HG03060 (cell line): Measurements from ENCODE around the gene RASA3.
"Not testable (repeated sequence)": the region's sequence is repeated elsewhere in the genome, so short reads cannot be mapped to it uniquely, and the experiment has no call there.

Source experiments
- ATAC-seq: cut with Tn5 transposase; IDR thresholded peaks from one replicate; pipeline ENCODE4 v1.9.1; 2021; ENCODE audit warnings: low read depth, moderate number of reproducible peaks; ENCODE audit not compliant: unreplicated experiment

RASA3 gene

GRCh38 chr13:114026481-114026880 lies 105.9 kb downstream of the RASA3 start:
- no peak for ATAC-seq

- ATAC-seq = no peak
These were observed 106.5 kb downstream of the RASA3 start for GRCh38 chr13:114025714-114026431.

DNA sequence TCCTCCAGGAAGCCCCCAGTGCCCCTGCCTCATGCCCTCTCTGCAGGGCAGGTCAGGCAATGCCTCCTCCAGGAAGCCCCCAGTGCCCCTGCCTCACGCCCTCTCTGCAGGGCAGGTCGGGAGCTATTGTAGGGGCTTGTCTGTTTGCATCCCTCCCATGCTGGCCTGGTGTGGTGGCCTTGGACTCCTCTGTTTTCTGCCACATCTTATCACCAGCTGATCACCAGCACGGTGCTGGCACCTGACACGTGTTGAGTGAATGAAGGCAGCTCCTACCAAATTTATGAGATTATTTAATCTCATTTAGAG lies 107.1 kb downstream of the RASA3 start:
- no peak for ATAC-seq

- no peak for ATAC-seq
These were observed 107.6 kb downstream of the RASA3 start for GRCh38 chr13:114024603-114025404.

GRCh38 chr13:114023716-114024602 lies 108.5 kb downstream of the RASA3 start:
- ATAC-seq = no peak

DNA sequence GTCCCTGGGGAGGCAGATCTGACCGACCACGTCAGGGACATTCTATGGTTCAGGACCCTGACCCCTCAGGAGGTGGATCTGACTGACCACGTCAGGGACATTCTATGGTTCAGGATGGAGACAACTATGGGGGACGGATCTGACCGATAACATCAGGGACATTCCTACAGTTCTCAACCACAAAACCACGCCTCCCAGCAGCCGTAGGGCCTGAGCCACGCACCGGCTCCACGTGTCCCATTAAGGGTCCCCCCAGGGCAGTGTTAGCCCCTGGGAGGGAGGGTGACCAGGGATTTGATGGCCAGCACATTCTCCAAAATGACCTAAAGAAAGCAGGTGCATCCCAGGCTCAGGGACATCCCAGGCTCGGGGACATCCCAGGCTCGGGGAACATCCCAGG lies 109.5 kb downstream of the RASA3 start:
- no peak for ATAC-seq

- ATAC-seq = no peak
These were observed 110.1 kb downstream of the RASA3 start for GRCh38 chr13:114022309-114022669.

DNA sequence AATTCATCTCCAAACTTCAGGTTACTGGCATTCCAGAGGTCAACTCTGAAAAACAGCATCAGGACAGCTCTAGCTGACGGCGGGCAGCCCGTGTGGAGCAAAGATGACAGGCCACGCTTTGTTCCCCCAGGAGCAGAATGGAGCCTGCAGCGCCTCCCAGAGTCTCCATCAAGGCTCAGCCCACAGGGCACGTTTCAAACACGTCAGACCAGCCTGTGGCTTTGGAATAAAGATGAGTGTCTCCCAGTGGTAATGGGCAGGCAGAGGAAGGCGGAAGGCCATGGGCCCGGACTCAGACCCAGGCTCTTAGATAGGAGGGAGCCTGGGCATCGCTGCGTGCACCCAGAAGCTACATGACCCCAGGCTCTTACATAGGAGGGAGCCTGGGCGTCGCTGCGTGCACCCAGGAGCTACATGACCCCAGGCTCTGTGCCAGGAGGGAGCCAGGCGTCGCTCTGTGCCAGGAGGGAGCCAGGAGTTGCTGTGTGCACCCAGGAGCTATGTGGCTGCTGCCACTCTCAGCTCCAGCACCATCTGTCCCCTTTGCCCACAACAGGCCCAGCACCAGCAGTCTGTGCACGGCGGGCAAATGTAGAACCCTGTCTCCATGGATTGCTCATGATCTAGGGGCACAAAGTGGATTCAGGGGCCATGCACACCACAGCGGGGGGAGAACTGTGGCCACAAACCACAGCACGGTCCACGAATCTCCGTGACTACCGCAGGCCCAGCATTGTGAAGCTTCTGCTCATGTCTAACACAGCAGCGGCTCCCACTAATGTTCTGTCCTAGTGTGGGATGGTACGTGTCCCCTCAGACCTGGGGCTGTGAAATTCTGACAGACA lies 110.7 kb downstream of the RASA3 start:
- no peak for ATAC-seq

DNA sequence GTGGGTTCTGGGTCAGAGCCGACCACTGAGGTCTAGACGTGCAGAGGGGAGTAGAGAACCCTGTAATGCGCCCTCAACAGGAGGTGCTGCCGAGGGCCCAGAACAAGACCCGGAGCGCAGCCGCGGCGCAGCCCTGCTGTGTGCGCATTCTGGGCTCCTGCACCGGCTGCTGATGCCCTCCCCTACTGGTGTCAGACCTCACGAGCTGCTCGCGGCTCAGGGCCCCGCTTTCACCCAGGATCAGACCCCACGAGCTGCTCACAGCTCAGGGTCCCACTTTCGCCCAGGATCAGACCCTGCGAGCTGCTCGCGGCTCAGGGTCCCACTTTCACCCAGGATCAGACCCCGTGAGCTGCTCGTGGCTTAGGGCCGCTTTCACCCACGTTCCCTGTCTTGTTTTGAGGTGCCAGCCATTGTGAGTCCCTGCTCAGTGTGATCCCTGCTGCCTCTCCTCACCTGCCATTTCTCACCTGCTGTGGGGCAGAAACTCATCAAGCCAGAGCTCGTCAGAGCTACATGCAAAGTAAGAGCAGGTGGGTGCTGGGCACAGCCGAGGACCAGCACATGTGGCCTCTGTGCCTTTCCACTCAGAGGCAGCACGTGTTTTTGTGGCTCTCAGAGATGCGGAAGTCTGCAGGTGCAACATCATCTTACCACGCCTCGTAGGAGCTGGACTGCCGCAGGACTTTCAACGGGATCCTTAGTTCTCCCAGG lies 111.5 kb downstream of the RASA3 start:
- ATAC-seq = no peak

- ATAC-seq = not testable (repeated sequence)
These were observed 112.3 kb downstream of the RASA3 start for GRCh38 chr13:114020134-114020533.

DNA sequence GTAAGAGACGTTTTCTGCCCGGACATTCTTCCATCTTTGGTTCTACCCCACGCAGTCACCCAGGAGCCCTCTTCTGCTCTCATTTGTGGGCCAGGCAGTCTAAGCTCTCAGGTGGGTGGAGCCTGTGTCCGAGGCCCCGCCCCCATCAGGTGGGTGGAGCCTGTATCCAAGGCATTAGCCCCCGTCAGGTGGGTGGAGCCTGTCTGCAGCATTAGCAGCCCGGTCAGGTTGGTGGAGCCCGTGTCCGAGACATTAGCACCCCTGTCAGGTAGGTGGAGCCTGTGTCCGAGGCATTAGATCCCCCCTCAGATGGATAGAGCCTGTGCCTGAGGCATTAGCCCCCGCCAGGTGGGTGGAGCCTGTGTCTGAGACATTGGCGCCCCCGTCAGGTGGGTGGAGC lies 113.1 kb downstream of the RASA3 start:
- ATAC-seq = no peak

DNA sequence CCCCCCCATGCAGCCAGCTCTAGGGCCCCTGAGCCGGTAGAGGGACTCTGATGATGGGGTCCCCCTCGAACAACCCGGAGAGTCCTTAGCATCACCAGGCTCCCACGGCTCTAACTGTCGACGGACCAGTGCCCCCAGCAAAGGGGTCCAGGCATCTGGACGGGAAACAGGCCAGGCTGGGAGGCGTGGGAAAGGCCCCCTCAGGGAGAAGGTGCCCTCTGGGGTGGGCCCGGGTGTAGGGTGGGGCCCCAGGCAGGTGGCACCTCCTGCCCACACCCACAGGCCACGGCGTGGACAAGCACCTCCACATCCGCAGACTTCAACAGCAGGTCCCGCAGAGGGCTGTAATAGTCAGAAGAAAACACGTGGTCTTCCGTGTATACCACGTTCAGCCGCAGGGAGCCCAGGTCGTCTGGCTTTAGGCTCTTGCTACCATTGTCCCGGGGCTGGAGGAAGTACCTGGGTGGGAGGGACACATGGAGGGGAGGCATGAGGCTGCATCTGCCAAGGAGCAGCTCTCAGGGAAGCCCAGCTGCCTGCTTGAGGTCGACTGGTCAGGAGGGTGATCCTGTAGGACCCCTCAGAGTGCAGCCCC lies 113.9 kb downstream of the RASA3 start:
- ATAC-seq = no peak

DNA sequence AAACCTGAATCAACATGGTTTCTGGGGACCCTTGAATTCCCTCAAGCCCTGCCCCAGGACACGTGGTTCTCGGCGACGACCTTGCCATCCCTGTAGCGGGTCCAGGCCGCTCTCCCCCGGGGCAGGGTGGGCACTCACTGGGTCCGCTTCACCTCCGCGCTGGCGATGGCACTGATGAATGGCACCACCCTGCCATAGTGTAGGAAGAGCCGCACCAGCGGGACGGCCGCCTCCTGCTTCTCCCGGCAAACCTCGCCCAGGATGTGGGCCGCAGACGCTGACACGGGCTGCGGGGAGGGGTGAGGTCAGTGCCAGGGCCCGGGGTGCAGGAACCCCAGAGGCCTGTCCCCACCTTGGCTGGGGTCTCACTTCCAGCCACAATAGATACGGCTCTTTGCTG lies 114.5 kb downstream of the RASA3 start:
- ATAC-seq = no peak

GRCh38 chr13:114017028-114017630 lies 115.3 kb downstream of the RASA3 start:
- ATAC-seq = no peak

DNA sequence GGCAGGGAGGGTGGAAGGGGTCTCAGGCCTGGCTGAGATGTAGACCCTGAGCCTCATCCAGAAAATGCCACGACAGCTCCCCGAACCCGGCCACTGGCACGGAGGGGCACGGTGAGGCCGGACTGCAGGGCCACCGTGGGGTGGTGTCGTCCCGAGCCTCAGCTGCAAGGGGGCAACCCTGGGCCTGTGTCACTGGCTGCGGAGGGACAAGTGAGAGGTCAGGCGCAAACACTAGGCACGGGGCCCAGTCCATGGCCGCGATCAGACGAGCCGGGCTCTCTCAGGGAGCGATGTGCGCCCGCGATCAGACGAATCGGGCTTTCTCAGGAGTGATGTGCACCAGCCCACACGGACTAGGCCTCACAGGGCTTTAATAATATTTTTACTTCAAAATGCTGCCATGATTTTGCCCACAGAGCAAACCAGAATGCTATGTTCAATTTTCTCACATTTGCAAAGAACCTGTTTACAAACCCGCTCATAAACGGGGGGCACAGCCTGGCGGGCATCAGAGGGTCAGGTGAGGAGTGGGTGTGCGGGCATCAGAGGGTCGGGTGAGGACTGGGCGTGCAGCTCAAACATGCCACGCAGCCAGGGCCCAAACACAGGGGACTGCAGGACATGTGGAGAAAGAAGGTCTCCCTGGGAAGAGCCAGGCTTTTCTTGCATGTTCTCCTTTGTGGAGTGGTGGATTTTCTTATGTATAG lies 115.9 kb downstream of the RASA3 start:
- no peak for ATAC-seq

DNA sequence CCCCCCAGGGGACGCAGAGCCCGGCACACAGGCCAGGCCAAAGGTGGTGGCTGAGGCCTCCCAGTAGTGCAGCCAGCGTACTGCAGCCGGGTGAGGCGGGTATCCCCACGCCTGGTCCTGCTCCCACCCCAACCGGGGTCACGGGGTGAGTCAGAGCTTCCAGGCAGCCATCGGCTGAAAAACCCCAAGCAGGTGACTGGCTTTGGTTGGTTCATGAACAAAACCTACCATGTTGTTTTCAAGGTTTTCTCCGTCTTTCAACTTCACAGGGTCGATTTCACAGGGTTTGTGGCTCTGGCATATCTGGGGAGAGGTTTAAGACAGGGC lies 116.5 kb downstream of the RASA3 start:
- no peak for ATAC-seq

DNA sequence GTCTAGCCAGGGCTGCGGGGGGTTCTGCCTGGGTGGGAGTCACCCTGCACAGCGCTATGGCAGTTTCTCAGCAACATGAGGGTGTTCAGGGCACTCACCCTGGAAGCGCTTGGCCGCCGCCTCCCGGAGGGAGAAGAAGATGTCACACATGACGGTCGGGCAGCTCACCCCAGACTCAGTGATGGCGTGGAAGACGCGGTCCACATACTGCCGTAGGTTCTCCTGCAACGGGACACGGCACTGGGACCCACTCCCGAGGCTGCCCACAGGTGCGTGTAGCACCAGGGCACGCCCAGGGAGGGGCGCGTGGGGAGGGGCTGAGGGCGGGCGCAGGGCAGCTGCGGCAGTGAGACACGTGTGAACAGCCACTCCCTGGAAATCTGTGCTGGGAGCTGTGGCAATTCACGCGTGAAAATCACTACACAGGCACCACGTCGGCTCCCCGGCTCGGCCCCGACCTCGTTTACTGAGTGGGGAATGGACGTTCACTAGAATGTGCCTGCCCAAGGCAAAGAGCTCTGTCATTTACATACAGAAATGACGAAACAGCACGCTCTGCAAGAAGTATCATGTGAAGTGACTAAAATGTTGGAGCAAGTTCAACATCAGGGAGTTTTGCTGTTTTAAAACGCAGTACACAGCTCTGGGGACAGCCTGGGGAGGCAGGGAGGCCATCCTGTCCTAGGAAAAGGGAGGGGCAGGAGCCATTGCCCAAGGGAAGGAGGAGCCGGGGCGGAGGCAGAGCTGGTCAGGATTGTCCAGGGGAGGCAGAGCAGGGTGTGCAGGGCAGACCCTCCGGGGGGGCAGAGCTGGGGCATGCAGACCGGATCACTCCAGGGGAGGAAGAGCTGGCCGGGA lies 117.1 kb downstream of the RASA3 start:
- no peak for ATAC-seq
